ENCODE results near the gene FARS2. TPM values are rescaled to one million over a fixed set of nuclear protein-coding genes. Genes with fewer than 3 reads are reported as not detected.

Gene FARS2
- polyA plus RNA-seq, 1 of the 3 experiments (the other 2 are of a cell fraction), result 12.5 TPM

DNA sequence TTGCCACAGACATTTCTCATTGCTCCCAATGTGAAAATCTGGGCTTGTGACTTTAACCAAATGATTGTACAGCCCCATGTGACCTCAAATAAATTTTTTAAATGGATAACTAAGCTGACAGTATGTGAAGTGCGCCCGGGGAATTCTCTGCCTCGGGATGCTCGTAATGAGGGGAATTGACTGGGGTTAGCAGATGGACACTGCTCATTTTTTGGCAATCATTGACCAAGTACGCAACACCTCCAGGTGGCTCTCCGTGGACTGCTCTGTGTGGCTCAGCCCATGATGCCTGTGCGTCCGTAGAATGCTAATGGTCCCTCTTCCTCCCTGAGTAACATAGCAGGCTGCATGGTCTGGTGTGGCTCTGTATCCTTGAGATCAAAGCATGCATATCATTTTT lies 42.4 kb downstream of the FARS2 start:
- ChIA-PET POLR2A (no interaction called here), CTCF (interaction anchor here (1.1 kb wide), 2 partner anchors 13 to 160 kb away, joined by 3 read pairs; no protein-coding TSS in a partner anchor)
- no peak overlapping the region for H2AFZ ChIP-seq (ENCODE audit: low read depth)
- TF ChIP-seq, protein P1, sequence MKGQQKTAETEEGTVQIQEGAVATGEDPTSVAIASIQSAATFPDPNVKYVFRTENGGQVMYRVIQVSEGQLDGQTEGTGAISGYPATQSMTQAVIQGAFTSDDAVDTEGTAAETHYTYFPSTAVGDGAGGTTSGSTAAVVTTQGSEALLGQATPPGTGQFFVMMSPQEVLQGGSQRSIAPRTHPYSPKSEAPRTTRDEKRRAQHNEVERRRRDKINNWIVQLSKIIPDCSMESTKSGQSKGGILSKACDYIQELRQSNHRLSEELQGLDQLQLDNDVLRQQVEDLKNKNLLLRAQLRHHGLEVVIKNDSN (IDR thresholded peaks at IDR 0.05; ENCODE audit: borderline replicate concordance, low read depth), result no peak
- no peak for TF ChIP-seq RAD21 (IDR thresholded peaks at IDR 0.05; ENCODE audit: low read length)
- TF ChIP-seq FOSL2 (IDR thresholded peaks at IDR 0.05; ENCODE audit: borderline replicate concordance, low read depth), result no peak
- TF ChIP-seq ELF1 (IDR thresholded peaks at IDR 0.05), result no peak
- no peak for TF ChIP-seq TAF1 (IDR thresholded peaks at IDR 0.05; ENCODE audit: borderline replicate concordance, low read depth, low read length)
- TF ChIP-seq EZH2phosphoT487 (IDR thresholded peaks at IDR 0.05; ENCODE audit: borderline replicate concordance, low read depth), result no peak
- TF ChIP-seq JUND (IDR thresholded peaks at IDR 0.05), result no peak
- TF ChIP-seq, protein P2, sequence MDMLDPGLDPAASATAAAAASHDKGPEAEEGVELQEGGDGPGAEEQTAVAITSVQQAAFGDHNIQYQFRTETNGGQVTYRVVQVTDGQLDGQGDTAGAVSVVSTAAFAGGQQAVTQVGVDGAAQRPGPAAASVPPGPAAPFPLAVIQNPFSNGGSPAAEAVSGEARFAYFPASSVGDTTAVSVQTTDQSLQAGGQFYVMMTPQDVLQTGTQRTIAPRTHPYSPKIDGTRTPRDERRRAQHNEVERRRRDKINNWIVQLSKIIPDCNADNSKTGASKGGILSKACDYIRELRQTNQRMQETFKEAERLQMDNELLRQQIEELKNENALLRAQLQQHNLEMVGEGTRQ (IDR thresholded peaks at IDR 0.05; ENCODE audit: borderline replicate concordance, low read depth, low read length), result no peak
- no peak for TF ChIP-seq TEAD4 (IDR thresholded peaks at IDR 0.05; ENCODE audit: borderline replicate concordance, insufficient read depth)
- TF ChIP-seq YY1 (IDR thresholded peaks at IDR 0.05; ENCODE audit: low read depth), result no peak
- TF ChIP-seq RFX5 (IDR thresholded peaks at IDR 0.05; ENCODE audit: low read length), result no peak
- TF ChIP-seq, protein P3, sequence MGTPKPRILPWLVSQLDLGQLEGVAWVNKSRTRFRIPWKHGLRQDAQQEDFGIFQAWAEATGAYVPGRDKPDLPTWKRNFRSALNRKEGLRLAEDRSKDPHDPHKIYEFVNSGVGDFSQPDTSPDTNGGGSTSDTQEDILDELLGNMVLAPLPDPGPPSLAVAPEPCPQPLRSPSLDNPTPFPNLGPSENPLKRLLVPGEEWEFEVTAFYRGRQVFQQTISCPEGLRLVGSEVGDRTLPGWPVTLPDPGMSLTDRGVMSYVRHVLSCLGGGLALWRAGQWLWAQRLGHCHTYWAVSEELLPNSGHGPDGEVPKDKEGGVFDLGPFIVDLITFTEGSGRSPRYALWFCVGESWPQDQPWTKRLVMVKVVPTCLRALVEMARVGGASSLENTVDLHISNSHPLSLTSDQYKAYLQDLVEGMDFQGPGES (IDR thresholded peaks at IDR 0.05; ENCODE audit: low read depth, low read length), result no peak
- TF ChIP-seq, protein P4, sequence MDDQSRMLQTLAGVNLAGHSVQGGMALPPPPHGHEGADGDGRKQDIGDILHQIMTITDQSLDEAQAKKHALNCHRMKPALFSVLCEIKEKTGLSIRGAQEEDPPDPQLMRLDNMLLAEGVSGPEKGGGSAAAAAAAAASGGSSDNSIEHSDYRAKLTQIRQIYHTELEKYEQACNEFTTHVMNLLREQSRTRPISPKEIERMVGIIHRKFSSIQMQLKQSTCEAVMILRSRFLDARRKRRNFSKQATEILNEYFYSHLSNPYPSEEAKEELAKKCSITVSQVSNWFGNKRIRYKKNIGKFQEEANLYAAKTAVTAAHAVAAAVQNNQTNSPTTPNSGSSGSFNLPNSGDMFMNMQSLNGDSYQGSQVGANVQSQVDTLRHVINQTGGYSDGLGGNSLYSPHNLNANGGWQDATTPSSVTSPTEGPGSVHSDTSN (IDR thresholded peaks at IDR 0.05), result no peak
- TF ChIP-seq FOXJ3 (CRISPR knock-in tag; IDR thresholded peaks at IDR 0.05), result no peak
- no peak for TF ChIP-seq SMC3 (IDR thresholded peaks at IDR 0.05; ENCODE audit: low read depth, low read length)
- no peaks in the 10 kb centered on the region for H3K9me2 ChIP-seq
- H3K36me3 ChIP-seq (replicated peaks in 1 of 2; ENCODE audit: control insufficient read depth in 1 of 2, insufficient read depth in 2 of 2, low read length in 1 of 2), result no peaks in the 10 kb centered on the region
- H3K4me3 ChIP-seq (ENCODE audit: low read depth in 2 of 2, low read length in 1 of 2), result no peak overlapping the region
- peaks cover 0 to 4% of the 10 kb centered on the region in 2 experiments; a peak in 1 of 4 replicates for H3K4me1 ChIP-seq (ENCODE audit: control insufficient read depth in 1 of 2, insufficient read depth in 2 of 2, low read depth in 1 of 2, low read length in 1 of 2)
- H3K27ac ChIP-seq (ENCODE audit: low read depth in 2 of 2, low read length in 1 of 2), result no peak overlapping the region
- H3K9ac ChIP-seq, result no peak overlapping the region
- no peaks in the 10 kb centered on the region for H3F3A ChIP-seq (replicated peaks; ENCODE audit: insufficient read depth)
- peaks cover 3% of the 10 kb centered on the region; the same call in 1 of the 2 replicates for H4K20me1 ChIP-seq (ENCODE audit: insufficient read depth)
- 95% methylated on average over 8 of the region's 8 CpGs for WGBS (ENCODE audit: low lambda C conversion rate)
- H3K27me3 ChIP-seq (ENCODE audit: insufficient read depth), result no peaks in the 10 kb centered on the region
- H3K79me2 ChIP-seq (ENCODE audit: insufficient read depth), result peaks cover 9% of the 10 kb centered on the region
- DNase-seq, result no peak
- no peak overlapping the region for H3K4me2 ChIP-seq
- H3K9me3 ChIP-seq, result no peaks in the 10 kb centered on the region
